Osteocyte (in vitro differentiated cells): ENCODE measurements around the gene CLTCL1. TPM values are rescaled to one million over a fixed set of nuclear protein-coding genes. Genes with fewer than 3 reads are reported as not detected.
A peak's percentile ranks its signal among the peaks of the same experiment; 100 is the strongest.

Experiments used
- DNase-seq: peaks from one replicate; pipeline ENCODE4 v3.0.0; 2021; ENCODE audit warnings: mixed read lengths; ENCODE audit not compliant: unreplicated experiment; ENCODE audit errors: extremely low spot score
- H3K27ac Mint-ChIP-seq: one replicate; pipeline ENCODE4 v1.8.0; 2021; ENCODE audit warnings: mild to moderate bottlenecking, mixed read lengths; ENCODE audit not compliant: unreplicated experiment
- H3K27me3 Mint-ChIP-seq: one replicate; pipeline ENCODE4 v1.8.0; 2021; ENCODE audit warnings: mixed read lengths; ENCODE audit not compliant: unreplicated experiment
- H3K36me3 Mint-ChIP-seq: one replicate; pipeline ENCODE4 v1.8.0; 2021; ENCODE audit warnings: mixed read lengths; ENCODE audit not compliant: unreplicated experiment
- H3K4me1 Mint-ChIP-seq: one replicate; pipeline ENCODE4 v1.8.0; 2021; ENCODE audit warnings: mixed read lengths; ENCODE audit not compliant: unreplicated experiment
- H3K4me3 Mint-ChIP-seq: one replicate; pipeline ENCODE4 v1.8.0; 2021; ENCODE audit warnings: mild to moderate bottlenecking, moderate library complexity, mixed read lengths; ENCODE audit not compliant: unreplicated experiment
- H3K9me3 Mint-ChIP-seq: one replicate; pipeline ENCODE4 v1.8.0; 2021; ENCODE audit warnings: mixed read lengths; ENCODE audit not compliant: unreplicated experiment
- CTCF ChIP-seq: fragments of 200-600 bp; sonication (generic); IDR thresholded peaks from 2 replicates; pipeline ENCODE4 v1.5.0; 2021; ENCODE audit warnings: antibody characterized with exemption, mild to moderate bottlenecking, moderate library complexity
- total RNA-seq: library from RNA; stranded (reverse); gene quantifications from 2 replicates; pipeline ENCODE4 v1.2.1, GENCODE V29; 2021

CLTCL1 gene
- total RNA-seq, 1 donor from 2014 or later, result 10.1 TPM

GRCh38 chr22:19235874-19236273 is 55.6 kb downstream of the CLTCL1 start:
- no peak overlapping the region for H3K4me3 Mint-ChIP-seq
- DNase-seq, result peak; percentile 42
- no peaks in the 10 kb centered on the region for H3K9me3 Mint-ChIP-seq
- peaks cover 16% of the 10 kb centered on the region for H3K36me3 Mint-ChIP-seq
- H3K27ac Mint-ChIP-seq, result no peak overlapping the region
- H3K4me1 Mint-ChIP-seq, result no peaks in the 10 kb centered on the region
- TF ChIP-seq CTCF, result no peak
- H3K27me3 Mint-ChIP-seq, result no peaks in the 10 kb centered on the region

GRCh38 chr22:19234126-19234896 is 57.2 kb downstream of the CLTCL1 start:
- H3K9me3 Mint-ChIP-seq, result no peaks in the 10 kb centered on the region
- H3K4me1 Mint-ChIP-seq, result no peaks in the 10 kb centered on the region
- no peak overlapping the region for H3K27ac Mint-ChIP-seq
- no peak for TF ChIP-seq CTCF
- no peak overlapping the region for H3K4me3 Mint-ChIP-seq
- H3K27me3 Mint-ChIP-seq, result no peaks in the 10 kb centered on the region
- H3K36me3 Mint-ChIP-seq, result peaks cover 20% of the 10 kb centered on the region
- peak; percentile 51 for DNase-seq

- H3K4me1 Mint-ChIP-seq, result no peaks in the 10 kb centered on the region
- no peak overlapping the region for H3K4me3 Mint-ChIP-seq
- H3K27me3 Mint-ChIP-seq, result no peaks in the 10 kb centered on the region
Measured at GRCh38 chr22:19233189-19233661, 58.3 kb downstream of the CLTCL1 start.

GRCh38 chr22:19232623-19233022 is 58.9 kb downstream of the CLTCL1 start:
- no peak overlapping the region for H3K27ac Mint-ChIP-seq
- H3K36me3 Mint-ChIP-seq, result peaks cover 34% of the 10 kb centered on the region
- DNase-seq, result no peak
- no peak overlapping the region for H3K4me3 Mint-ChIP-seq
- H3K9me3 Mint-ChIP-seq, result no peaks in the 10 kb centered on the region
- no peak for TF ChIP-seq CTCF
- no peaks in the 10 kb centered on the region for H3K27me3 Mint-ChIP-seq
- no peaks in the 10 kb centered on the region for H3K4me1 Mint-ChIP-seq

More at GRCh38 chr22:19233189-19233661, 58.3 kb downstream of the CLTCL1 start:
- no peaks in the 10 kb centered on the region for H3K9me3 Mint-ChIP-seq
- TF ChIP-seq CTCF, result no peak
- peak; percentile 68 for DNase-seq
- H3K27ac Mint-ChIP-seq, result no peak overlapping the region
- peaks cover 29% of the 10 kb centered on the region for H3K36me3 Mint-ChIP-seq

GRCh38 chr22:19231986-19232385 is 59.5 kb downstream of the CLTCL1 start:
- Mint-ChIP-seq H3K4me1 (no peaks in the 10 kb centered on the region), H3K27ac (no peak overlapping the region), H3K27me3 (no peaks in the 10 kb centered on the region), H3K4me3 (no peak overlapping the region), H3K36me3 (peaks cover 34% of the 10 kb centered on the region), H3K9me3 (no peaks in the 10 kb centered on the region)
- TF ChIP-seq CTCF, result no peak
- no peak for DNase-seq
